HG03103 (cell line): ENCODE results near the gene PNMA8C.
"Not testable (repeated sequence)": the region's sequence is repeated elsewhere in the genome, so short reads cannot be mapped to it uniquely, and the experiment has no call there.

Experiments used
- ATAC-seq: cut with Tn5 transposase; IDR thresholded peaks from one replicate; pipeline ENCODE4 v1.9.1; 2021; ENCODE audit warnings: low read depth; ENCODE audit not compliant: unreplicated experiment

Gene PNMA8C

GRCh38 chr19:46448601-46449000, 19.9 kb upstream of the PNMA8C start:
- no peak for ATAC-seq

GRCh38 chr19:46447824-46448223, 19.1 kb upstream of the PNMA8C start:
- no peak for ATAC-seq

GRCh38 chr19:46447006-46447405, 18.3 kb upstream of the PNMA8C start:
- ATAC-seq, result no peak

DNA sequence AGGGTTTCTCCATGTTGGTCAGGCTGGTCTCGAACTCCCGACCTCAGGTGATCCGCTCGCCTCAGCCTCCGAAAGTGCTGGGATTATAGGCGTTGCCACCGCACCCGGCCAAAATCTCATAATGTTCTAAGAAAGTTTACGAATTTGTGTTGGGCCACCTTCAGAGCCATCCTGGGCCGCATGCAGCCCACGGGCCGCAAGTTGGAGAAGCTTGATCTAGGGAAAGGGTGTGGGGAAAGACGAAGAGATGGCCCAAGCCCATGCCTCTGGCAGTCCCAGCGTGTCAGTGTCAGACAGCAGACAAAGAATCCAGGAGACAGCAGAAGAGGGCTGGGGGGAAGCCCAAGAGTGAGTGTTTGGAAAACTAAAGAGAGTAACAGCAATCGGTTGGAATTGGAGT, 17.3 kb upstream of the PNMA8C start:
- ATAC-seq, result no peak

DNA sequence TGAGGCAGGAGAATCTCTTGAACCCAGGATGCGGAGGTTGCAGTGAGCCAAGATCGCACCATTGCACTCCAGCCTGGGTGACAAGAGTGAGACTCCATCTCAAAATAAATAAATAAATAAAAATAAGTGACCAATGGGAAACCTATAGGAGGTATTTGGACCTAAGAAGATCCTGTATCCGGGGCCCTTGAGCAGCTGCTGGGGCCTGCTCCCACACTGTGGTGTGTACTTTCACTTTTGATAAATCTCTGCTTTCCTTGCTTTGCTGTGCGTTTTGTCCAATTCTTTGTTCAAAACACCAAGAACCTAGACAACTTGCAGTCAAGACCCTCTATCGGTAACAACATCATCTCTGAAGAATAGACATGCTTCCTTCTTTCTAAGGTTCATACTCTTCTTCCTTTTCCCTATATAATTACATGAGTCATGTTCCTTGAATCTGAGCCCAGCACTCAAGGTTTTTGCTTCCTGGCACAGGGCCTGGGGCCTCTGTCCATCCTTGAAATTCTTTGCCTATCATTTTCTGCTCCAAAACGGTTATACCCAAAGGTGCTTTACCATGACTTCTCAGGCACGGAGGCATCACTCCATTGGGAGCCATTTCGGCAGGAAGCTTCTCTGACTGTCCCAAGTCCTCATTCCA, 14.2 kb upstream of the PNMA8C start:
- no peak for ATAC-seq

DNA sequence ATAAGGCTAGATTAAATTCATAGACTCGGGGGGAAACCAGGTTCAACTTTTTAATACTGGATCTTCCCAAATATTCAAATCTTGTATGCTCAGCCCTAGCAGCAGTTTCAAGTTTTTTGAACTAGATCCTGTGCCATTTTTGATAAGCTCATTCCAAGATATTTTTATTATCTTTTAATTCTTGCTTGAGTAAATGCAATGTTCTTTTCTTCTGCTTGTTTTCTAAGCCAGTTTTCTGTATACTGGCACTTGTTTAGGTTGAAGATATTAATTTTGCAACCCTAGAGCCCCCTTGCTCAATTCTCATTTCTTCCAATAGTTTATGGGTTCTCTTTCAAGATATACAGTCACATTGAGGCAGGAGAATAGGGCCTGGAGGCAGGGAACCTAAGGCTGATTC, 13.1 kb upstream of the PNMA8C start:
- no peak for ATAC-seq

GRCh38 chr19:46435689-46436088, 7.0 kb upstream of the PNMA8C start:
- not testable (repeated sequence) for ATAC-seq

DNA sequence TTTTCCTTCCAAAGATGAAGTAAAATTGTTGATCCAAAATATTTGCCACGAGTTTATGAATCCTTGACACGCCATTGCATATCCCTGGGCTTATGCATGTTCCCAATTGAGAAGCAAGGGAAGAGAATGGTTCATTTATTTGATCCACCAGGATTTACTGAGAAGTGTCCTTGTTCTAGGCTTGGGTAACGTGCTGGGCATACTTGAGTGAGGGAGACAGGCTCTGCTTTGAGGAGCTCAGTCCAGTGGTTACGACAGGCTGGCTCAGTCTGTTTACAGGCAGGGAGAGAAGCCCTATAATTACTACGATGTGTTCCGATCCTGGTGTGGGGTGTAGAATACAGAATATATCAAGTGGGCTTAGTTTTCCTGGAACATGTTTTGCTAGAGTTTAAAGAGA, 6.3 kb upstream of the PNMA8C start:
- no peak for ATAC-seq

DNA sequence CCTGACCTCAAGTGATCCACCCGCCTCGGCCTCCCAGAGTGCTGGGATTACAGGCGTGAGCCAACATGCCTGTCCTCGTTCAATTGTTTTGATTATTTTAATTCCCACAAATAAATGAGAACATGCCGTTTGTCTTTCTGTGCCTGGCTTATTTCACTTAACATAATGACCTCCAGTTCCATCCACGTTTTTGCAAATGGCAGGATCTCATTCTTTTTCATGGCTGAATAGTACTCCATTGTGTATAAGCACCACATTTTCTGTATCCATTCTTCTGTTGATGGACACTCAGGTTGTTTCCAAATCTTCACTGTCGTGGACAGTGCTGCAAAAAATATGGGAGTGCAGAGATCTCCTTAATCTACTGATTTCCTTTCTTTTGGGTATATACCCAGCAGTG, 4.7 kb upstream of the PNMA8C start:
- ATAC-seq, result not testable (repeated sequence)

DNA sequence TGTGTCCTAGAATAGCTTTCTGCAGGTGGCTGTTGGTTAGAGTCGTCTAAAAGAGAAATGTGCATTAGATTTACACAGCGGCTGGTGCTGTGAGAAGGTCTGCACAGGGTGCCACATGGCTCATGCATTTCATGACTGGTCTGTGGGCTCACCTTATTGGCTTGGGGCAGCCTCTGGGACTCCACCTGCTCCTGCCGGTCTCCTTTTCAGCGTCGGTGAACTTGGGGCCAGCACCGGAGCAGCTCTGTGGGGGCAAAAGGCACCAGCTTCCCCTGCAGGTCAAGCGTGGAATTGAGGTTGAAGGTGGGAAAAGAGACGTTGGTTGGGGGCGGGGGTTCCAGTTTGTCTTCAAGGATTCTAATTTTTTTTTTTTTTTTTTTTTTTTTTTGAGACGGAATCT, 3.1 kb upstream of the PNMA8C start:
- no peak for ATAC-seq

DNA sequence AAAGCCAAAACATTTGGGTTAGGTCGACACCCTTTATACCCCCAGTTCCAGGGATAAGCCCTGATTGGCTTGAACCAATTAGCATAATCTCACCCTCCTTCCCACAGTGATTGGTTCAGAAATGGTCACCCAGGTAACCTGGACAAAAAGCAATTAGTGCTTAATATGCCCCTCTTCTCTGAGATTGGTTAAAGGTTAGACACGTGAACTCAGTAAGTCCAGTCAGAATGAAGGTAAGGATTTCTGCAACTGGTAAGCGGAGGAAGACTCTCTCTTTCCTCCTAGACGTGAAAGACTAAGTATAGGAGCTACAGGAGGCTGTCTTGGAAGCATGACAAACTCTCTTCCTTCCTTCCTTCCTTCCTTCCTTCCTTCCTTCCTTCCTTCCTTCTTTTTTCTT, 1.3 kb upstream of the PNMA8C start:
- no peak for ATAC-seq

- no peak for ATAC-seq
Measured at GRCh38 chr19:46427518-46428045, 1.2 kb downstream of the PNMA8C start.

- ATAC-seq, result no peak
Measured at GRCh38 chr19:46426506-46427162, 2.1 kb downstream of the PNMA8C start.

- no peak for ATAC-seq
Measured at GRCh38 chr19:46426035-46426505, 2.7 kb downstream of the PNMA8C start.

GRCh38 chr19:46423188-46423587, 5.5 kb downstream of the PNMA8C start:
- ATAC-seq, result no peak

GRCh38 chr19:46422344-46422743, 6.4 kb downstream of the PNMA8C start:
- no peak for ATAC-seq

GRCh38 chr19:46420056-46420455, 8.7 kb downstream of the PNMA8C start:
- no peak for ATAC-seq

DNA sequence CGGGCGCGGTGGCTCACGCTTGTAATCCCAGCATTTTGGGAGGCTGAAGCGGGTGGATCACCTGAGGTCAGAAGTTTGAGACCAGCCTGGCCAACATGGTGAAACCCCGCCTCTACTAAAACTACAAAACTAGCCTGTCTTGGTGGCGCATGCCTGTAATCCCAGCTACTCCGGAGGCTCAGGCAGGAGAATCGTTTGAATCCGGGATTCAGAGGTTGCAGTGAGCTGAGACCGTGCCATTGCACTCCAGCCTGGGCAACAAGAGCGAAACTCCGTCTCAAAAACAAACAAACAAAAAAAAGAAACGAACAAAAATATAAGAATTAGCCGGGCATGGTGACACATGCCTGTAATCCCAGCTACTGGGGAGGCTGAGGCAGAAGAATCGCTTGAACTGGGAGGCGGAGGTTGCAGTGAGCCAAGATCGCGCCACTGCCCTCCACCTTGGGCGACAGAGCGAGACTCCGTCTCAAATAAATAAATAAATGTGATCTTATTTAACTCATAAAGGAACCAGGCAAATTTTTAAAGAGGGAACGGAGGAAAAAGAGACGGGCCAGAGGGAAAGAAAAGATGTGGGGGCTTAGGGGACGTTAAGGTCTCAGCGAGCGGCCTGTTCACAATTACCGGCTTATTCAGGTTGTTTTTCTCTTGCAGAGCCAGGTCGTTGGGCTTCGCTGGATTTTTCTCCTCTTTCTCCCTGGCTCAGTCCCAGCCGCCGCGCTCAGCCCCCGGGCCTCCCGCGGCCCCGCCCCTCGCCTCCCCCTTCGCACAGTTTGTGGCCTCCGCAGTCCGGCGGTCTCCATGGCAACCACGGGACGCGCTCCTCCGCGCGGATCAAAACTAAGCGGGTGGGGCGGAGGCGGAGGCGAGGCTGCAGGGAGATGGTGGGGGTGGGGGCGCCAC, 12.7 kb downstream of the PNMA8C start:
- ATAC-seq, result not testable (repeated sequence)

GRCh38 chr19:46414899-46415298, 13.8 kb downstream of the PNMA8C start:
- not testable (repeated sequence) for ATAC-seq

DNA sequence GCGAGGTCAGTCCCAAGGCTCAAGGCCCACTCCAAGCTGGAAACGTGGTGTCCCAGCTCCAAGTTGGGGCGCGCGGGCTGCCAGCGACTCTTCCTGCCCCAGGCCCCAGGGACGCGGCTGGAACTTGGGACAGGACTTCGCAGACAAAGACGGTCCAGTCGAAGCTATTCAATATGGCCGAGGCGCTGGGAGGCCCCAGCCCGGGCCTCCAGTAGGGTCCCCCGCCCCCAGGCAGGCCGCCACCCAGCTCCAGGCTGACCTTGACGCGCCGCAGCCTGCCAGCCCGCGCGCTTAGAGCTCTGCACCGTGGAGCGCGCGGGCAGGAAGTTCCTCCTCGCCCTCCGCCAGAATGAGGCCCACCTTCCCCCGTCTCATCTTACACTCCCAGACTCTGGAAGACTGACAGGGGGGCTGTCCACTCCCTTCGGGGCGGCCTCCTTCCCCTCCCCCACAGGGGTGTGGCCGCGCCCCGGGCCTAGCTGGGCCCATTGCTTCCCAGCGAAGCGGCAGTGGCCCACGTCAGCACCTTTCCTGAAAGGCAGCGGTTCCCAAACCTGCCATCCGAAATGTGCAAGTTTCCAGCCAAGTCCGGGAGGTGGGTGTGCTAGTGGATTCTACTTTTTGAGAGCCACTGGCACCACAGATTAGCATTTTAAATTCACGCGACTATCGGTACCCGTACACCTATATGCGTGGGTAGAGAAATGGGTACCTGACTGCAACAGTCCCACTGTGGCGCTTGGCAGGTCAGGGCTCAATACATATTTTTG, 15.3 kb downstream of the PNMA8C start, which contains the start of gene CCDC8:
TSS of gene CCDC8 (minus strand) at position 303 of the 770 bp plus-strand sequence. CDS start 754 bp downstream, outside the sequence.
- no peak for ATAC-seq
